ENCODE data around the gene NR2C2. TPM values are rescaled to one million over a fixed set of nuclear protein-coding genes. Genes with fewer than 3 reads are reported as not detected.

The NR2C2 gene
- total RNA-seq, 1 donor from 2014 or later: 57.5 TPM

GRCh38 chr3:14950274-14950673 is 2.9 kb downstream of the NR2C2 start:
- no peak for DNase-seq
- Mint-ChIP-seq H3K4me3 (ENCODE audit: unreplicated experiment) (no peak overlapping the region), H3K4me1 (ENCODE audit: low read depth, unreplicated experiment) (peaks cover 18% of the 10 kb centered on the region), H3K9me3 (ENCODE audit: unreplicated experiment) (peaks cover 4% of the 10 kb centered on the region), H3K27ac (ENCODE audit: unreplicated experiment) (no peak overlapping the region), H3K36me3 (ENCODE audit: unreplicated experiment) (no peaks in the 10 kb centered on the region), H3K27me3 (ENCODE audit: unreplicated experiment) (peaks cover 3% of the 10 kb centered on the region)
- TF ChIP-seq CTCF (IDR thresholded peaks at IDR 0.05; ENCODE audit: partially characterized antibody, unreplicated experiment): no peak

GRCh38 chr3:14957153-14957552 is 9.8 kb downstream of the NR2C2 start:
- peak overlapping the region; percentile 43 for H3K4me3 Mint-ChIP-seq (ENCODE audit: unreplicated experiment)
- peak overlapping the region; percentile 92 for H3K27ac Mint-ChIP-seq (ENCODE audit: unreplicated experiment)
- DNase-seq: no peak
- H3K9me3 Mint-ChIP-seq (ENCODE audit: unreplicated experiment): no peaks in the 10 kb centered on the region
- H3K4me1 Mint-ChIP-seq (ENCODE audit: low read depth, unreplicated experiment): peaks cover 21% of the 10 kb centered on the region
- H3K36me3 Mint-ChIP-seq (ENCODE audit: unreplicated experiment): no peaks in the 10 kb centered on the region
- TF ChIP-seq CTCF (IDR thresholded peaks at IDR 0.05; ENCODE audit: partially characterized antibody, unreplicated experiment): no peak
- no peaks in the 10 kb centered on the region for H3K27me3 Mint-ChIP-seq (ENCODE audit: unreplicated experiment)

GRCh38 chr3:14957925-14958324 is 10.5 kb downstream of the NR2C2 start:
- DNase-seq: no peak
- Mint-ChIP-seq H3K27ac (ENCODE audit: unreplicated experiment) (peak overlapping the region; percentile 92), H3K4me1 (ENCODE audit: low read depth, unreplicated experiment) (peaks cover 18% of the 10 kb centered on the region), H3K4me3 (ENCODE audit: unreplicated experiment) (peak overlapping the region; percentile 71), H3K9me3 (ENCODE audit: unreplicated experiment) (no peaks in the 10 kb centered on the region), H3K36me3 (ENCODE audit: unreplicated experiment) (no peaks in the 10 kb centered on the region), H3K27me3 (ENCODE audit: unreplicated experiment) (no peaks in the 10 kb centered on the region)
- TF ChIP-seq CTCF (IDR thresholded peaks at IDR 0.05; ENCODE audit: partially characterized antibody, unreplicated experiment): no peak

- H3K27ac Mint-ChIP-seq (ENCODE audit: unreplicated experiment): no peak overlapping the region
- H3K36me3 Mint-ChIP-seq (ENCODE audit: unreplicated experiment): no peaks in the 10 kb centered on the region
- TF ChIP-seq CTCF (IDR thresholded peaks at IDR 0.05; ENCODE audit: partially characterized antibody, unreplicated experiment): no peak
- DNase-seq: no peak
- H3K9me3 Mint-ChIP-seq (ENCODE audit: unreplicated experiment): peaks cover 2% of the 10 kb centered on the region
- no peaks in the 10 kb centered on the region for H3K27me3 Mint-ChIP-seq (ENCODE audit: unreplicated experiment)
- no peak overlapping the region for H3K4me3 Mint-ChIP-seq (ENCODE audit: unreplicated experiment)
- H3K4me1 Mint-ChIP-seq (ENCODE audit: low read depth, unreplicated experiment): peaks cover 18% of the 10 kb centered on the region
Observed at GRCh38 chr3:14959359-14959943, 12.1 kb downstream of the NR2C2 start.

- no peak for TF ChIP-seq CTCF (IDR thresholded peaks at IDR 0.05; ENCODE audit: partially characterized antibody, unreplicated experiment)
- no peaks in the 10 kb centered on the region for H3K27me3 Mint-ChIP-seq (ENCODE audit: unreplicated experiment)
- no peak overlapping the region for H3K4me3 Mint-ChIP-seq (ENCODE audit: unreplicated experiment)
- peaks cover 5% of the 10 kb centered on the region for H3K4me1 Mint-ChIP-seq (ENCODE audit: low read depth, unreplicated experiment)
- no peak for DNase-seq
- H3K9me3 Mint-ChIP-seq (ENCODE audit: unreplicated experiment): peaks cover 7% of the 10 kb centered on the region
- H3K36me3 Mint-ChIP-seq (ENCODE audit: unreplicated experiment): peaks cover 9% of the 10 kb centered on the region
- no peak overlapping the region for H3K27ac Mint-ChIP-seq (ENCODE audit: unreplicated experiment)
Observed at GRCh38 chr3:14962762-14963161, 15.4 kb downstream of the NR2C2 start.
